ENCODE results near the gene MRPL49.
"Not testable (repeated sequence)": the region's sequence is repeated elsewhere in the genome, so short reads cannot be mapped to it uniquely, and the experiment has no call there.

Gene MRPL49

DNA sequence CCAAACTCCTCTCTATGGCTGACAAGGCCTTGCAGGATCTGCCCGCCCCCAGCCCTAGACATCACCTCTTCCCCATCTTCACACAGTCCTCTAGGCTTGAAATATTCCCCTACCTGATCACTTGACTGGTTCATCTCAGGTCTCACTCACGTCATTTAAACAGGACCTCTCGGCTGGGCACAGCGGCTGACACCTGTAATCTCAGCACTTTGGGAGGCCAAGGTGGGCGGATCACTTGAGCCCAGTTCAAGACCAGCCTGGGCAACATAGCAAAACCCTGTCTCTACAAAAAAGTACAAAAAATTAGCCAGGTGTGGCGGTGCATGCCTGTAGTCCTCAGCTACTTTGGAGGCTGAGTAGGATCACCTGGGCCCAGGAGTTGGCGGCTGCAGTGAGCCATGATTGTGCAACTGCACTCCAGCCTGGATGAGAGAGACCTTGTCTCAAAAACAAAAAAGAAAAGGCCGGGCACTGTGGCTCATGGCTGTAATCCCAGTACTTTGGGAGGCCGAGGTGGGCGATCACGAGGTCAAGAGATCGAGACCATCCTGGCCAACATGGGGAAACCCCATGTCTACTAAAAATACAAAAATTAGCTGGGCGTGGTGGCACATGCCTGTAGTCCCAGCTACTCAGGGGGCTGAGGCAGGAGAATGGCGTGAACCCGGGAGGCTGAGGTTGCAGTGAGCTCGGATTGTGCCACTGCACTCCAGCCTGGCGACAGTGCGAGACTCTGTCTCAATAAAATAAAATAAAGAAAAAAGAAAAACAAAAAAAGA is 3.0 kb upstream of the MRPL49 start:
- not testable (repeated sequence) for DNase-seq

GRCh38 chr11:65119670-65119995 is 2.5 kb upstream of the MRPL49 start:
- no peak for DNase-seq

DNA sequence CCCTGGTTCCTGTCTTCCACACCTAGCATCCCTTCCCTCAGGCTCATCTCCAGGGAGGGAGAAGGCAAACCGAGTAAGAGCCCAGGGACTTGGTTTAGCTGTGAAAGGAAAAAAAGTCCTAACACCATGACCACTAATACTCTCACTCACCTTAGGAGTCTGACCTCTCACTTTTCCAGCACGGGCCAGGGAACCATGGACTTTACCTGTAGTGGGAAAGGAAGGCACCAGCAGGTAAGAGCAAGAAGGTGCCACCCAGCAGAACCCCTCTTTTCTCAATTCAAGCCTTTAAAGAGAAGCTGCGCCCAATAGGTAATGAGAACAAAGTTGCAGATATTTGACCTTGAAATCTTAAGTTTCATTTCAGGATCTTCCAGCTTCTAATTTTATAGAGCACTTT is 1.3 kb upstream of the MRPL49 start:
- DNase-seq = no peak

- peak; percentile 49 for DNase-seq
These were observed 665 bp upstream of the MRPL49 start for GRCh38 chr11:65121447-65121864.

DNA sequence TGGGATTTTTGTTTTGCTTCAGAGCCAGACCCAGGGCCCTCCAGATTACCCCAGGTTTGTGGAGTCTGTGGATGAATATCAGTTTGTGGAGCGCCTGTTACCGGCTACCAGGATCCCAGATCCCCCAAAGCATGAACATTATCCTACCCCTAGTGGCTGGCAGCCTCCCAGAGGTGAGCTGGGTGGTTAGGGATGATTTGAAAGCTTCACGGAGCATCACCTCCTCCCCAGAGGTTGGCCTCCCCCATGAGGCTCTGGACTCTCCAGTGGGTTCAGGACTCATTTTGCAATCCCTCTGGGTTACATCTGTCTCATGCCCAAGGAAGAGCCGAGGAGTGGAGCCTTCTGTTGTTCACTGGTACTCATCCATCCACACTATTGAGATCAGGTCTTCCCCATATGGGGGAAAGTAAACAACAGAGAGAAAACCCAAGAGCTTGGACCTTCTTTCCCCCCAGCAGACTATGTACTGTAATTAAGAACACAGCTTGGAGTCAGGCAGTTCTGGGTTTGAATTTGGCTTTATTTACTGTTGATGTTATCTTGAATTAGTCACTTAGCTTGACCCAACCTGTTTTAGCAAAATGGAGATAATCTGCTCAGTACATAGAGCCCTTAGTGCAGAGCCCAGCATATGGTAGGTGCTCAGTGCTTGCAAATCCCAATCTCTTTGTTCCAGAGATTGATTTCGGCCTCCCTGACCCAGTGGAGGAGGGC is 2.5 kb downstream of the MRPL49 start:
- no peak for DNase-seq

- no peak for DNase-seq
These were observed 3.3 kb downstream of the MRPL49 start for GRCh38 chr11:65125197-65126056.

DNA sequence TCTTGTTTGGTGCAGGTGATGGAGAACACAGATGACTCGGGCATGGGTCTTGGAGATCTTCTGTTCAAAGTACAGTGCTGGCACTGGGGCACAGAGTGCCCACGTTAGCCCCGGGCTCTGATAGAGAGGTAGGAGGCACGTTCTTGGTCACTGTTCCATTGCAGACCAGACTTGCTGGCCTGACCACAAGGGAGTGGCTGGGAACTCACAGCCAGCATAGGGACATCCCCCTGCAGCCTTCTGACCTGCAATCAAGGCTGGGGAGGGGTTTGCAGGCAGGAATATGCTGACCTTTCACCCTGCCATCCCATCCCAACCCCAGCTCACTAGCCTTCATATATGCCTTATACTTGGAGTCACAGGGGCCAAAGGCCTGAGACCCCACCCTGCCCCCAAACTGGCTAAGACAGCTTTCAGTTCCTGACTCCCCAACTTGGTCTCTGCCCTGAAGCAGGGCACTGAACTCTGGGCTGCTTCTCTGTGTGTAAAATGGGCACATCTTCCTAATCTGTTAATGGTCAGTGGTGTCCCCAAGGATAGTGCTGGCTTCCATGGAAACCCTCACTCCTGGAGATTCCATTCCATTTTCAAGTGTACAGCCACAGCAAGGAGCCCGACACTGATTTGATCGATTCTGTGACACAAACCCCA is 4.6 kb downstream of the MRPL49 start:
- no peak for DNase-seq

- DNase-seq = no peak
These were observed 5.5 kb downstream of the MRPL49 start for GRCh38 chr11:65127473-65128181.

DNA sequence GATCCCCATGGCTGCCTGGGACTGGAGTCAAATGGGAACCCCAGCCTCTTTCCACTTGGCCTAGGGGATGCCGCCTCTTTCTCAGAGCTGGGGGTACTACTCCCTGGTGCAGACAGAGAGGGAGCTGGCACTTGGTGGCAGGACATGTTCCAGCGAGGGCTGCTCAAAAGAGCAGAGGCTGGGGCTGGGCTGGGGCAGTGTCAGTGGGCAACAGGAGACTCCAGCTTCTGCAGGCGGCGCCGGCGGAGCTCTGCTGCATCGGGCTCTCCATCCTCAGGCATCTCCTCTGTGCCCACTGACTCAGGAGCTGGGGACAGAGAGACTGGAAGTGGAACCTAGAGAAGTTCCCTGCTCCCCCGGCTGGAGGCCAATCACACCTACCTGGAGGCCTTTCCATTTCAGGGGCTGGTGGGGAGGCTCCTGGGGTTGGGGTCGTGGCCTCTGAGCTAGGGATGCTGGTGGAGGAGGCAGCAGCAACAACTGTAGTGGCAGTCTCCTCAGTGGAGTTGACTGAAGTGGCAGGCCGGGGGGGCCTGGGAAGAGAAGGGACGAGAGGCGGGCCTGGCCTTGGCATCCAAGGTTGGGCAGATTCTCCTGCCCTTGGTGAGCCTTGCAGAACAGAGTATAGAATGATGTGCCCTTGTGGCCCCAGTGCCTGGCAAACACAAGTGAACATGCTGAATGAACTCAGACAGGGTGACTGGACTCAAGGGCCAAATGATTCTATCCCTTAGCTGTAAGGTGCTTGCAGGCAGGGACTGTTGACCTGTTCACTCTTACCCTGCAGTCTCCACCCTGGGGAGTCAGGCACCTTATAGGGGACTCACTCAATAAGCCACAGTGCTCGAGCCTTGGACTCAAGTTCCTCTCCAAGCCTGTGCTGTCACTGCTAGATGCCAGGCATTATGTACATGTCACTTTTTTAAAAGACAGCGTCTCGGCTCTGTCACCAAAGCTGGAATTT is 6.3 kb downstream of the MRPL49 start:
- DNase-seq = no peak

DNA sequence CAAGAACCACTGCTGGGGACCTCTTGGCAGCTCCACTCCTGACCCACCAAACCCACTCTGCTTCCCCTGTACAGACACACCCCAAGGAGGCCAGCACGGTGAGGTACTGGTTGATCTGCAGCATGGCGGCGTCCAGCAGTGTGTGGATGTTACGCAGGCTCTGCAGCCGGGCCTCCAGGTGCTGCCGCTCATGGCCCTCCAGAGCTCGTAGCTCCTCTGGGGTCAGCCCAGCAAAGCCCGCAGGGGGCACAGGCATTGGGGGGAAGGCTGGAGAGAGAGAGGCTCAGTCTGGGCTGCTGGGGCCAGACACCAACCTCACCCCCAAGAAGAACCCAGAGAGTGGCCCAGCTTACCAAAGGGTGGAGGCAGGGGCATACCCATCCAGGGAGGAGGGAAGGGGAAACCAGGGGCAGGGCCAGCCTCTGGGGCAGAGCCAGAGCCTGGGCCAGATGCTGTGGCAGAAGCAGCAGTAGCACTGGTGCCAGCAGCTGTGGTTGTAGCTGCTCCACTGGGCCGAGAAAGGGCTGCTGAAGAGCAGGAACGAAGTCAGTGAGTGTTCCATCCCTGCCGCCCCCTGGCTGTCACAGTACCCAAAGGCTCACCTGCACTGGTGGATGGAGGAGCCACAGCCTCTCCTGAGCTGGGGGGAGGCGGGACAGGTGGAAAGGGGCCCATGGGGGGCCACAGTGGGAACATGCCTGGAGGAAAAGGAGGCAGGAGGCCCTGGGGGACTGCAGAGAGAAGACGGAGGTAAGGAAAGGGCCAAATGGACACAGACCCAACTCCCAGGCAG is 7.7 kb downstream of the MRPL49 start:
- DNase-seq = peak in 1 of 2 donors; percentile 43

DNA sequence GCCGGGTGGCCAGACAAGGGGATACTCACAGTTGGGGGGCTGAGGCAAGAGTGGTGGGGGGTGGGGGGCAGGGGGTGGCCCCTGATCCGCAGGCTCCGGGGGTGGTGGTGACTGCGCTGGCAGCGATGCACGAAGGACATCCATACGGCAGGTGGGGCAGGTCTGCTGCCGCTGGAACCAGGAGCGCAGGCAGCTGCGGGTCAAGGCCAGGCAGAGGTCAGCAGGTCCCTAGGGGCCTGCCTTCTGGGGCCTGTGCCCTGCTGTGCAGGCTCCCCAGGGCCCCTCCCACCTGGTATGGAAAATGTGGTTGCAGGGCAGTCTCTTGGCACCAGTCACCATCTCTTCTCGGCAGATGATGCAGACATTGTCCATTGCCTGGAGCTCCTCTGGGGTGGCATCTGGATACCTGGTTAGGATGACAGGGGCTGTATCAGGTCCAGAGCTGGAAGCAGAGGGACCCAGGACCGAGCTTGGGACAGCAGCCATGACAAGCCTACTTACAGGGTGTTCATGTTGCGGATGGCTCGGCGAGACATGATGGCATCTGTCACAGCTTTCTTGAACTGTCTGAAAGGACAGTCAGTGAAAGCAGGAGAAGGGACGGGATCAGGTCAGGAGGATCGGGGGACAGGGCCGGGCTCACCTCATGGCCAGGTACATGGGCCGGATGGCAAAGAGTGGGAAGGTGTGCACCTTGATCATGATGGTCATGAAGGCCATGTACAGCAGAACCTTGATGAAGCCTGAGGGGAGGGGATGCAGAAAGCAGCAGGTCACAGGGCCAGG is 8.7 kb downstream of the MRPL49 start:
- no peak for DNase-seq

GRCh38 chr11:65131417-65131776 is 9.3 kb downstream of the MRPL49 start:
- DNase-seq = no peak

DNA sequence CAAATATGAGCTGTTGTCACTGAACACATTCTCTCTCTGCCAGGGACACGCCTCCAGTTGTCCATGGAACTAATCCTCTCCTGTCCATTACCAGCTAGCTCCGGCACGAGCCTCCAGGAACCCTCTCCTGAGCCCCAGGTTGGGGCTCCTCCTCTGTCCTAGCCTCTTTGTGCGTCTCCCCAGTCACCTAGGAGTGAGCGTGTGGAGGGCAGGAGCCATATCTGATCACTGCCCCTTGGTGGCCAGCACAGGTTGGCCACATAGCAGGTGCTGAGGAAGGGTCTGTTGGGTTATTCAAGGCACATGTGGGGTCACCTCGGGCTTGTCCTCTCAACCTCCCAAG is 9.7 kb downstream of the MRPL49 start:
- no peak for DNase-seq

DNA sequence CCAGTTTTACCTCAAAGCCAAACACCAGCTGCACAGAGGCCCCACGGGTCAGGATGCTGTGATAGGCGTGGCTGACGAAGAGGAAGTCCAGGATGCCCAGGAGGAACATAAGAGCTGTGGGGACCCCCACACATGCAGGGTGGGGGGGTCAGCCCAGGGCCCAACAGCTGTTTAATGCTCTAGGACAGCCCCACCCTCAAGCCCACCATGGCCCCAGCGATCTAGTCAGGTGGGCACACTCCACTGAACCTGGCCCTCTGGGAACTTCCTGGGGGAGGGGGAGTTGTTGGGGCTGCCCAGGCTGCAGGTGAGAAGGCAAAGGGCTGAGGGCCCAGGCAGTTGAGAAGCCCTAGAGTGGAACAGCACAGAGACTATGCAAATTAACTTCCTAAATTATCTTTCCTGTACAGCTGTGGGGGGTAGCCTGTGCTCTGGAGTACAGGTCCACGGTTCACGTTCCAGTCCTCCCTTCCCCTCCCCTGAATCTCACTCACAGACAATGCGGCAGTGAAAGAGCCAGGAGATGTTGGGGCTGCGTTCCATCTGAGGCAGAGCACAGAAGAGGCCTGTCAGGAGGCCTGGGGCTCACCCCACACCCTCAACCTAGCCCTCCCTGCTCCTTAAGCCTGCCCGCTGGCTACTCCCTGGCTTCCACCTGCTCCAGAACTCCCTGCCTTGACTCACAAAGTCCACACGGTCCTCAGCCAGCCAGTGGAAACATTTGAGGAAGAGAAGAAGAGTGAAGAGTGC is 10.3 kb downstream of the MRPL49 start:
- DNase-seq = peak in 1 of 2 donors; percentile 63

GRCh38 chr11:65132988-65133700 is 11.0 kb downstream of the MRPL49 start:
- DNase-seq = peak; percentile 55 to 68

- no peak for DNase-seq
These were observed 11.6 kb downstream of the MRPL49 start for GRCh38 chr11:65133724-65134123.

GRCh38 chr11:65134240-65134951 is 12.3 kb downstream of the MRPL49 start, which contains the start of gene SYVN1:
Gene SYVN1 (minus strand): TSS chr11:65134519. CDS start chr11:65133601, 918 bp downstream.
- DNase-seq = peak; percentile 90 to 93

Measured in CD4-positive, alpha-beta T cell treated with Interleukin-1 beta for 1 hour (primary cell).